Heart left ventricle (tissue), 16 donors: ENCODE results near the gene PIP5K1C. TPM values are rescaled to one million over a fixed set of nuclear protein-coding genes. Genes with fewer than 3 reads are reported as not detected.

ENCODE experiments used
- ATAC-seq, 4 donors: fragments of 200-7000 bp; cut with Tn5 transposase; one replicate each; pipeline ENCODE4 v1.9.1; 2020 to 2022; ENCODE audit warnings: moderate library complexity in 4 of 4, mild to moderate bottlenecking in 3 of 4, moderate number of reproducible peaks in 1 of 4
- DNase-seq, 5 donors: peaks; one replicate each; pipeline ENCODE4 v3.0.0-alpha.2; 2020
- H3K27ac ChIP-seq, 12 donors: fragments of 200-600 bp; sonication (generic) in 4 of 12; one replicate each; pipeline versions ENCODE4 v1.5.0 to v1.8.0; 2016 to 2022; ENCODE audit warnings: mild to moderate bottlenecking in 2 of 12
- H3K27me3 ChIP-seq, 9 donors: fragments of 200-600 bp; sonication (generic) in 2 of 9; one replicate each; pipeline versions ENCODE4 v1.5.1 to v1.8.0; 2016 to 2022; ENCODE audit warnings: mild to moderate bottlenecking in 3 of 9
- H3K36me3 ChIP-seq, 9 donors: fragments of 200-600 bp; sonication (generic) in 2 of 9; one replicate each; pipeline versions ENCODE4 v1.5.0 to v1.8.0; 2018 to 2022; ENCODE audit warnings: mild to moderate bottlenecking in 2 of 9
- H3K4me1 ChIP-seq, 12 donors: fragments of 200-600 bp; sonication (generic) in 4 of 12; one replicate each; pipeline versions ENCODE4 v1.5.0 to v1.8.0; 2016 to 2022; ENCODE audit warnings: mild to moderate bottlenecking in 3 of 12
- H3K4me3 ChIP-seq, 12 donors: fragments of 200-600 bp; sonication (generic) in 4 of 12; one replicate each; pipeline versions ENCODE4 v1.5.0 to v1.8.0; 2017 to 2022; ENCODE audit warnings: mild to moderate bottlenecking in 9 of 12, moderate library complexity in 4 of 12
- H3K9me3 ChIP-seq, 12 donors: fragments of 200-600 bp; sonication (generic) in 4 of 12; one replicate each; pipeline versions ENCODE4 v1.5.0 to v1.8.0; 2016 to 2022; ENCODE audit warnings: mild to moderate bottlenecking in 1 of 12
- CTCF ChIP-seq, 12 donors: fragments of 200-600 bp; sonication (generic) in 4 of 12; IDR thresholded peaks; one replicate each; pipeline versions ENCODE4 v1.5.0 to v1.8.0; 2018 to 2022; ENCODE audit warnings: antibody characterized with exemption in 12 of 12, mild to moderate bottlenecking in 5 of 12
- POLR2A ChIP-seq, 2 donors: fragments of 450-650 bp; IDR thresholded peaks; one replicate each; pipeline ENCODE4 v1.6.1; 2017; ENCODE audit warnings: antibody characterized with exemption in 2 of 2, mild to moderate bottlenecking in 2 of 2, moderate library complexity in 2 of 2
- WGBS, 4 donors: extraction: QIAGEN DNeasy Blood & Tissue Kit in 2 of 4; methylation state at CpG; one replicate each; pipeline versions ENCODE4 v1.1.5 to v1.1.7; 2013 to 2018; 5-methylcytosine and 5-hydroxymethylcytosine counted together
- intact Hi-C, 10 donors: fragments of 100-400 bp; cut with DNase I; formaldehyde crosslinking; loops; one replicate each; pipeline versions ENCODE4 v1.11.1 to v1.14.2; 2022
- polyA plus RNA-seq, 2 donors: library from polyadenylated mRNA; stranded (reverse); fragments of 200-250 nt; gene quantifications; one replicate each; pipeline ENCODE4 v1.2.3, GENCODE V29; 2013
- total RNA-seq, 9 donors: library from RNA; depleted of rRNA in 2 of 9; stranded (reverse); fragments of >200 nt in 2 of 9; fragmentation: NEBNext Ultra II Directional in 3 of 9; extraction: Animal tissue kit (Norgen Biotek cat#: 25700) in 3 of 9; gene quantifications; one replicate each; pipeline versions ENCODE4 v1.1.0 to v1.2.4, GENCODE V29; 2016 to 2023
- donor health status: ischemic (EF 13 %, LVEDD 7.1; RV severe dilation, severe dysfunction).
- donor health status: healthy with polysubstance abuse.
- donor health status: DM: no; HTN: yes; CAD: no.
- donor health status: DM: no; HTN: no; CAD: no.
- donor health status: ischemic (EF 25% LVEDD 6.9; RV normal size, moderate dysfunction).
- donor health status: ischemic (EF 25% LVEDD 5.7; RV mildly dilated, moderate dysfunction).
- donor health status: healthy.
- donor health status: DM: yes; HTN: yes; CAD: no.
- donor health status: ischemic (EF 35%, LVEDD 5.7; RV mildly dilated, moderate dysfunction).
- donor health status: nonischemic (EF 11% LVEDD 7.7; RV severe dilation, severe dysfunction).
- donor health status: DM: yes; HTN: yes; CAD: no.
- donor health status: PGD.
- donor health status: ischemic (EF 29% LVEDD 5.4; RV normal size, mild dysfunction).
- donor health status: nonischemic (EF 23%, LVEDD 6.1; RV moderate dilation, normal function).

Gene PIP5K1C
- total and polyA plus RNA-seq, 11 donors, result 23.9 to 56.6 (median 36.3) TPM

- H3K36me3 ChIP-seq, result no peaks in the 10 kb centered on the region
- ATAC-seq, result no peak
- peaks cover 0 to 5% (median 0%) of the 10 kb centered on the region in 12 donors for H3K9me3 ChIP-seq
- 56 to 59% (median 59%) methylated on average over 17 to 20 of the region's 20 CpGs for WGBS, 4 donors
- no peaks in the 10 kb centered on the region for H3K4me1 ChIP-seq
- H3K27ac ChIP-seq, result no peak overlapping the region
- intact Hi-C loops, result no loop called here
- H3K27me3 ChIP-seq, result peaks cover 0 to 6% (median 0%) of the 10 kb centered on the region in 9 donors
- TF ChIP-seq POLR2A (IDR thresholded peaks at IDR 0.05) (no peak), CTCF (IDR thresholded peaks at IDR 0.05) (no peak)
- no peak overlapping the region for H3K4me3 ChIP-seq
- DNase-seq, result no peak
Observed at GRCh38 chr19:3733549-3734309, 33.5 kb upstream of the PIP5K1C start.

- H3K9me3 ChIP-seq, result peaks cover 0 to 5% (median 0%) of the 10 kb centered on the region in 12 donors
- TF ChIP-seq POLR2A (IDR thresholded peaks at IDR 0.05) (no peak), CTCF (IDR thresholded peaks at IDR 0.05) (no peak)
- ATAC-seq, result no peak
Observed at GRCh38 chr19:3732108-3732507, 31.8 kb upstream of the PIP5K1C start.

GRCh38 chr19:3730457-3730958 lies 30.2 kb upstream of the PIP5K1C start:
- no peak for ATAC-seq
- no peak for DNase-seq
- peaks cover 0 to 6% (median 0%) of the 10 kb centered on the region in 9 donors for H3K27me3 ChIP-seq
- no peak overlapping the region for H3K4me3 ChIP-seq
- WGBS, 4 donors, result 91 to 95% (median 92%) methylated on average over 19 to 32 of the region's 32 CpGs
- H3K27ac ChIP-seq, result no peak overlapping the region
- intact Hi-C loops, result no loop called here
- TF ChIP-seq CTCF (IDR thresholded peaks at IDR 0.05), result no peak
- no peak for TF ChIP-seq POLR2A (IDR thresholded peaks at IDR 0.05)
- no peaks in the 10 kb centered on the region for H3K36me3 ChIP-seq
- no peaks in the 10 kb centered on the region for H3K4me1 ChIP-seq
- peaks cover 0 to 5% (median 0%) of the 10 kb centered on the region in 12 donors for H3K9me3 ChIP-seq

More at GRCh38 chr19:3732108-3732507, 31.8 kb upstream of the PIP5K1C start:
- 82 to 100% (median 94%) methylated on average over 1 of the region's 1 CpG for WGBS, 4 donors
- H3K4me1 ChIP-seq, result no peaks in the 10 kb centered on the region
- peaks cover 0 to 6% (median 0%) of the 10 kb centered on the region in 9 donors for H3K27me3 ChIP-seq
- H3K36me3 ChIP-seq, result no peaks in the 10 kb centered on the region
- intact Hi-C loops, result no loop called here
- no peak for DNase-seq
- no peak overlapping the region for H3K4me3 ChIP-seq
- no peak overlapping the region for H3K27ac ChIP-seq

GRCh38 chr19:3725640-3726310 lies 25.5 kb upstream of the PIP5K1C start:
- intact Hi-C loops, result no loop called here
- TF ChIP-seq CTCF (IDR thresholded peaks at IDR 0.05) (no peak), POLR2A (IDR thresholded peaks at IDR 0.05) (no peak)
- 25 to 29% (median 25%) methylated on average over 13 to 14 of the region's 14 CpGs for WGBS, 4 donors
- Histone ChIP-seq H3K4me3 (no peak overlapping the region), H3K9me3 (peaks cover 0 to 5% (median 0%) of the 10 kb centered on the region in 12 donors), H3K4me1 (peaks cover 0 to 17% (median 8%) of the 10 kb centered on the region in 12 donors), H3K27ac (no peak overlapping the region), H3K36me3 (no peaks in the 10 kb centered on the region), H3K27me3 (peaks cover 22 to 42% (median 29%) of the 10 kb centered on the region in 9 donors)
- ATAC-seq (peak in 1 of 4 donors; percentile 7), DNase-seq (no peak)
